Measurements from ENCODE around the gene ARHGAP30.
"Not testable (repeated sequence)": the region's sequence is repeated elsewhere in the genome, so short reads cannot be mapped to it uniquely, and the experiment has no call there.

ARHGAP30 gene

GRCh38 chr1:161044908-161045735, 24.6 kb downstream of the ARHGAP30 start:
- Histone ChIP-seq H3K9ac (ENCODE audit: low read length) (peak overlapping the region; percentile 89), H3K36me3 (ENCODE audit: control insufficient read depth, insufficient read depth, low read length) (peaks cover 16% of the 10 kb centered on the region), H3K4me3 (ENCODE audit: low read length) (peak overlapping the region; percentile 54), H3K27me3 (ENCODE audit: control insufficient read depth, insufficient read depth, low read length) (no peaks in the 10 kb centered on the region), H3K4me1 (ENCODE audit: control insufficient read depth, insufficient read depth, low read length) (peaks cover 13% of the 10 kb centered on the region), H3K9me3 (ENCODE audit: control insufficient read depth, low read length) (no peaks in the 10 kb centered on the region)

- no peaks in the 10 kb centered on the region for H3K9me3 ChIP-seq (ENCODE audit: control insufficient read depth, low read length)
- H3K27me3 ChIP-seq (ENCODE audit: control insufficient read depth, insufficient read depth, low read length), result no peaks in the 10 kb centered on the region
- peaks cover 14% of the 10 kb centered on the region for H3K4me1 ChIP-seq (ENCODE audit: control insufficient read depth, insufficient read depth, low read length)
- peak overlapping the region; percentile 89 for H3K9ac ChIP-seq (ENCODE audit: low read length)
- H3K4me3 ChIP-seq (ENCODE audit: low read length), result peak overlapping the region; percentile 54
- peaks cover 21% of the 10 kb centered on the region for H3K36me3 ChIP-seq (ENCODE audit: control insufficient read depth, insufficient read depth, low read length)
These were observed 25.2 kb downstream of the ARHGAP30 start for GRCh38 chr1:161044535-161044907.

GRCh38 chr1:161039546-161039945, 30.1 kb downstream of the ARHGAP30 start:
- H3K9me3 ChIP-seq (ENCODE audit: control insufficient read depth, low read length), result no peaks in the 10 kb centered on the region
- H3K9ac ChIP-seq (ENCODE audit: low read length), result no peak overlapping the region
- H3K36me3 ChIP-seq (ENCODE audit: control insufficient read depth, insufficient read depth, low read length), result peaks cover 23% of the 10 kb centered on the region
- H3K27me3 ChIP-seq (ENCODE audit: control insufficient read depth, insufficient read depth, low read length), result no peaks in the 10 kb centered on the region
- H3K4me3 ChIP-seq (ENCODE audit: low read length), result no peak overlapping the region
- peaks cover 18% of the 10 kb centered on the region for H3K4me1 ChIP-seq (ENCODE audit: control insufficient read depth, insufficient read depth, low read length)

GRCh38 chr1:161039154-161039545, 30.5 kb downstream of the ARHGAP30 start:
- H3K9ac ChIP-seq (ENCODE audit: low read length), result no peak overlapping the region
- no peaks in the 10 kb centered on the region for H3K27me3 ChIP-seq (ENCODE audit: control insufficient read depth, insufficient read depth, low read length)
- no peaks in the 10 kb centered on the region for H3K9me3 ChIP-seq (ENCODE audit: control insufficient read depth, low read length)
- H3K4me3 ChIP-seq (ENCODE audit: low read length), result no peak overlapping the region
- peaks cover 14% of the 10 kb centered on the region for H3K4me1 ChIP-seq (ENCODE audit: control insufficient read depth, insufficient read depth, low read length)
- H3K36me3 ChIP-seq (ENCODE audit: control insufficient read depth, insufficient read depth, low read length), result peaks cover 23% of the 10 kb centered on the region

- Histone ChIP-seq H3K9ac (ENCODE audit: low read length) (peak within 1 kb of the TSS; percentile 76), H3K9me3 (ENCODE audit: control insufficient read depth, low read length) (no peaks in the 10 kb centered on the region), H3K4me1 (ENCODE audit: control insufficient read depth, insufficient read depth, low read length) (peaks cover 14% of the 10 kb centered on the region), H3K4me3 (ENCODE audit: low read length) (peak within 1 kb of the TSS; percentile 61), H3K36me3 (ENCODE audit: control insufficient read depth, insufficient read depth, low read length) (peaks cover 23% of the 10 kb centered on the region), H3K27me3 (ENCODE audit: control insufficient read depth, insufficient read depth, low read length) (no peaks in the 10 kb centered on the region)
These were observed 31.1 kb downstream of the ARHGAP30 start, which contains the start of gene TSTD1 for GRCh38 chr1:161038523-161039153. Gene TSTD1, minus strand, starts transcription at chr1:161038964. Its CDS starts 75 bp downstream, at chr1:161038889.

GRCh38 chr1:161037661-161038522, 31.8 kb downstream of the ARHGAP30 start:
- no peaks in the 10 kb centered on the region for H3K27me3 ChIP-seq (ENCODE audit: control insufficient read depth, insufficient read depth, low read length)
- H3K9ac ChIP-seq (ENCODE audit: low read length), result peak overlapping the region; percentile 76
- H3K4me3 ChIP-seq (ENCODE audit: low read length), result peak overlapping the region; percentile 61
- H3K9me3 ChIP-seq (ENCODE audit: control insufficient read depth, low read length), result no peaks in the 10 kb centered on the region
- peaks cover 23% of the 10 kb centered on the region for H3K36me3 ChIP-seq (ENCODE audit: control insufficient read depth, insufficient read depth, low read length)
- H3K4me1 ChIP-seq (ENCODE audit: control insufficient read depth, insufficient read depth, low read length), result peaks cover 18% of the 10 kb centered on the region

GRCh38 chr1:161033751-161034150, 35.9 kb downstream of the ARHGAP30 start:
- no peaks in the 10 kb centered on the region for H3K36me3 ChIP-seq (ENCODE audit: control insufficient read depth, insufficient read depth, low read length)
- no peak overlapping the region for H3K4me3 ChIP-seq (ENCODE audit: low read length)
- peaks cover 18% of the 10 kb centered on the region for H3K4me1 ChIP-seq (ENCODE audit: control insufficient read depth, insufficient read depth, low read length)
- H3K9me3 ChIP-seq (ENCODE audit: control insufficient read depth, low read length), result no peaks in the 10 kb centered on the region
- H3K27me3 ChIP-seq (ENCODE audit: control insufficient read depth, insufficient read depth, low read length), result no peaks in the 10 kb centered on the region
- H3K9ac ChIP-seq (ENCODE audit: low read length), result no peak overlapping the region

- Histone ChIP-seq H3K4me1 (ENCODE audit: control insufficient read depth, insufficient read depth, low read length) (peaks cover 9% of the 10 kb centered on the region), H3K9ac (ENCODE audit: low read length) (no peak overlapping the region), H3K4me3 (ENCODE audit: low read length) (no peak overlapping the region), H3K9me3 (ENCODE audit: control insufficient read depth, low read length) (no peaks in the 10 kb centered on the region), H3K36me3 (ENCODE audit: control insufficient read depth, insufficient read depth, low read length) (no peaks in the 10 kb centered on the region), H3K27me3 (ENCODE audit: control insufficient read depth, insufficient read depth, low read length) (no peaks in the 10 kb centered on the region)
These were observed 37.3 kb downstream of the ARHGAP30 start for GRCh38 chr1:161032409-161032808.

GRCh38 chr1:161031874-161032273, 37.8 kb downstream of the ARHGAP30 start:
- no peaks in the 10 kb centered on the region for H3K27me3 ChIP-seq (ENCODE audit: control insufficient read depth, insufficient read depth, low read length)
- no peaks in the 10 kb centered on the region for H3K9me3 ChIP-seq (ENCODE audit: control insufficient read depth, low read length)
- no peaks in the 10 kb centered on the region for H3K36me3 ChIP-seq (ENCODE audit: control insufficient read depth, insufficient read depth, low read length)
- H3K4me3 ChIP-seq (ENCODE audit: low read length), result no peak overlapping the region
- H3K4me1 ChIP-seq (ENCODE audit: control insufficient read depth, insufficient read depth, low read length), result peaks cover 9% of the 10 kb centered on the region
- no peak overlapping the region for H3K9ac ChIP-seq (ENCODE audit: low read length)

GRCh38 chr1:161029466-161029865, 40.2 kb downstream of the ARHGAP30 start:
- not testable (repeated sequence) for H3K9me3 ChIP-seq (ENCODE audit: control insufficient read depth, low read length); H3K4me3 ChIP-seq (ENCODE audit: low read length); H3K27me3 ChIP-seq (ENCODE audit: control insufficient read depth, insufficient read depth, low read length); H3K36me3 ChIP-seq (ENCODE audit: control insufficient read depth, insufficient read depth, low read length); H3K9ac ChIP-seq (ENCODE audit: low read length); H3K4me1 ChIP-seq (ENCODE audit: control insufficient read depth, insufficient read depth, low read length)

- not testable (repeated sequence) for H3K27me3 ChIP-seq (ENCODE audit: control insufficient read depth, insufficient read depth, low read length); H3K4me1 ChIP-seq (ENCODE audit: control insufficient read depth, insufficient read depth, low read length); H3K9me3 ChIP-seq (ENCODE audit: control insufficient read depth, low read length); H3K36me3 ChIP-seq (ENCODE audit: control insufficient read depth, insufficient read depth, low read length); H3K4me3 ChIP-seq (ENCODE audit: low read length); H3K9ac ChIP-seq (ENCODE audit: low read length)
These were observed 42.7 kb downstream of the ARHGAP30 start for GRCh38 chr1:161026954-161027353.

GRCh38 chr1:161022432-161022831, 47.3 kb downstream of the ARHGAP30 start:
- H3K36me3 ChIP-seq (ENCODE audit: control insufficient read depth, insufficient read depth, low read length); H3K9ac ChIP-seq (ENCODE audit: low read length); H3K9me3 ChIP-seq (ENCODE audit: control insufficient read depth, low read length); H3K27me3 ChIP-seq (ENCODE audit: control insufficient read depth, insufficient read depth, low read length); H3K4me3 ChIP-seq (ENCODE audit: low read length): not testable (repeated sequence)
- peaks cover 23% of the 10 kb centered on the region for H3K4me1 ChIP-seq (ENCODE audit: control insufficient read depth, insufficient read depth, low read length)

Measured in mucosa of stomach (tissue), 1 donor.